Right renal cortex interstitium (tissue), 3 donors: ENCODE data around the gene SP4. TPM values are rescaled to one million over a fixed set of nuclear protein-coding genes. Genes with fewer than 3 reads are reported as not detected.
"Not testable (repeated sequence)": the region's sequence is repeated elsewhere in the genome, so short reads cannot be mapped to it uniquely, and the experiment has no call there.

Experiments used
- DNase-seq, 3 donors: peaks; one replicate each; pipeline ENCODE4 v3.0.0-alpha.2; 2013; ENCODE audit warnings: low read depth in 3 of 3, low spot score in 2 of 3
- polyA plus RNA-seq, 3 donors: library from polyadenylated mRNA; unstranded; fragments of 120-200 nt; gene quantifications; one replicate each; pipeline ENCODE4 v1.2.1, GENCODE V29; 2013; ENCODE audit not compliant: insufficient read length in 3 of 3

The SP4 gene
- polyA plus RNA-seq, 3 donors: 14.1 to 17.4 (median 16.2) TPM

GRCh38 chr7:21508538-21508937, 80.7 kb downstream of the SP4 start:
- DNase-seq: no peak

- no peak for DNase-seq
Observed at GRCh38 chr7:21514062-21514461, 86.2 kb downstream of the SP4 start.

- no peak for DNase-seq
Observed at GRCh38 chr7:21524680-21525079, 96.8 kb downstream of the SP4 start.

- DNase-seq: no peak
Observed at GRCh38 chr7:21526007-21526406, 98.1 kb downstream of the SP4 start.

GRCh38 chr7:21526448-21526847, 98.6 kb downstream of the SP4 start:
- no peak for DNase-seq

- not testable (repeated sequence) for DNase-seq
Observed at GRCh38 chr7:21532485-21532884, 104.6 kb downstream of the SP4 start.

GRCh38 chr7:21533646-21534045, 105.8 kb downstream of the SP4 start:
- not testable (repeated sequence) for DNase-seq

GRCh38 chr7:21536445-21537118, 108.7 kb downstream of the SP4 start:
- not testable (repeated sequence) for DNase-seq

- no peak for DNase-seq
Observed at GRCh38 chr7:21538936-21539495, 111.1 kb downstream of the SP4 start.

- peak in 1 of 3 donors; percentile 16 for DNase-seq
Observed at GRCh38 chr7:21542891-21543527, 115.1 kb downstream of the SP4 start, which contains the start of gene DNAH11. TSS of gene DNAH11 (plus strand) at chr7:21543039. CDS start at chr7:21543246, 207 bp downstream.

GRCh38 chr7:21543528-21544302, 115.8 kb downstream of the SP4 start:
- DNase-seq: no peak

GRCh38 chr7:21544303-21544656, 116.4 kb downstream of the SP4 start:
- no peak for DNase-seq

GRCh38 chr7:21544715-21545114, 116.8 kb downstream of the SP4 start:
- DNase-seq: no peak

GRCh38 chr7:21547501-21547900, 119.6 kb downstream of the SP4 start:
- no peak for DNase-seq

- no peak for DNase-seq
Observed at GRCh38 chr7:21548491-21548890, 120.6 kb downstream of the SP4 start.

- DNase-seq: no peak
Observed at GRCh38 chr7:21550076-21550475, 122.2 kb downstream of the SP4 start.

- DNase-seq: no peak
Observed at GRCh38 chr7:21550821-21551531, 123.1 kb downstream of the SP4 start.

- DNase-seq: no peak
Observed at GRCh38 chr7:21562385-21562784, 134.5 kb downstream of the SP4 start.
